DMS 273 treated with DMSO at 0.1 percent for 48 hours (cell line): ENCODE data around the gene AMD1.

Experiments
- DNase-seq: peaks from one replicate; lab custom pipeline; 2025; lab: John Stamatoyannopoulos, UW

AMD1 gene

GRCh38 chr6:110938171-110938570 is 63.6 kb downstream of the AMD1 start:
- DNase-seq = no peak

GRCh38 chr6:110939429-110940200 is 65.0 kb downstream of the AMD1 start:
- DNase-seq = no peak

- DNase-seq = no peak
Measured at GRCh38 chr6:110944681-110945151, 70.1 kb downstream of the AMD1 start.
